Spleen (tissue), 11 donors: ENCODE data around the gene RPL3. TPM values are rescaled to one million over a fixed set of nuclear protein-coding genes. Genes with fewer than 3 reads are reported as not detected.
A peak's percentile ranks its signal among the peaks of the same experiment; 100 is the strongest.

Experiments used
- DNase-seq: peaks from one replicate; pipeline ENCODE4 v3.0.0-alpha.2; 2020
- H3K27ac ChIP-seq, 8 donors: fragments of 200-600 bp; sonication (generic) in 7 of 8; 1 replicate in 4 of 8; 2 replicates in 4 of 8; pipeline versions ENCODE4 v1.5.0 to v1.8.0; 2016 to 2021; ENCODE audit warnings: inconsistent platforms in 4 of 8, mild to moderate bottlenecking in 4 of 8, moderate library complexity in 1 of 8
- H3K27me3 ChIP-seq, 7 donors: fragments of 200-600 bp; sonication (generic) in 6 of 7; replicated peaks in 1 of 7; 1 replicate in 4 of 7; 2 replicates in 3 of 7; pipeline versions ENCODE4 v1.5.0 to v1.8.0; 2016 to 2021; ENCODE audit warnings: inconsistent platforms in 3 of 7, mild to moderate bottlenecking in 1 of 7
- H3K36me3 ChIP-seq, 6 donors: fragments of 200-600 bp; sonication (generic) in 5 of 6; 1 replicate in 4 of 6; 2 replicates in 2 of 6; pipeline versions ENCODE4 v1.5.0 to v1.8.0; 2016 to 2021; ENCODE audit warnings: inconsistent platforms in 2 of 6
- H3K4me1 ChIP-seq, 6 donors: fragments of 200-600 bp; sonication (generic) in 5 of 6; 1 replicate in 3 of 6; 2 replicates in 3 of 6; pipeline versions ENCODE4 v1.5.0 to v1.8.0; 2016 to 2021; ENCODE audit warnings: inconsistent platforms in 3 of 6
- H3K4me3 ChIP-seq, 8 donors: fragments of 200-600 bp; sonication (generic) in 7 of 8; 1 replicate in 4 of 8; 2 replicates in 4 of 8; pipeline versions ENCODE4 v1.5.0 to v1.8.0; 2016 to 2021; ENCODE audit warnings: inconsistent platforms in 4 of 8, mild to moderate bottlenecking in 4 of 8, moderate library complexity in 2 of 8
- H3K9me3 ChIP-seq, 8 donors: fragments of 200-600 bp; sonication (generic) in 7 of 8; 1 replicate in 4 of 8; 2 replicates in 4 of 8; pipeline versions ENCODE4 v1.5.0 to v1.8.0; 2016 to 2021; ENCODE audit warnings: inconsistent platforms in 4 of 8
- POLR2A ChIP-seq, 3 donors: fragments of 450-650 bp; IDR thresholded peaks; one replicate each; pipeline ENCODE4 v1.5.1; 2017; ENCODE audit warnings: antibody characterized with exemption in 3 of 3, mild to moderate bottlenecking in 1 of 3
- POLR2AphosphoS5 ChIP-seq, 3 donors: sonication (generic); formaldehyde crosslinking; IDR thresholded peaks; one replicate each; pipeline ENCODE4 v1.5.1; 2017; ENCODE audit warnings: antibody characterized with exemption in 3 of 3
- WGBS, 5 donors: extraction: QIAGEN DNeasy Blood & Tissue Kit in 3 of 5; methylation state at CpG; one replicate each; pipeline versions ENCODE4 v1.1.5 to v1.1.7; 2013 to 2018; 5-methylcytosine and 5-hydroxymethylcytosine counted together
- intact Hi-C: fragments of 100-400 bp; cut with DNase I; formaldehyde crosslinking; loops from one replicate; pipeline ENCODE4 v1.15.0; 2023; ENCODE audit warnings: low total_unique reads
- polyA plus RNA-seq, 3 donors: library from polyadenylated mRNA; stranded (reverse); fragments of 200-250 nt; gene quantifications; one replicate each; pipeline ENCODE4 v1.2.1, GENCODE V29; 2013
- total RNA-seq, 7 donors: library from RNA; depleted of rRNA in 3 of 7; stranded (reverse); fragments of >200 nt in 3 of 7; fragmentation: NEBNext Ultra II Directional in 4 of 7; extraction: Animal tissue kit (Norgen Biotek cat#: 25700) in 4 of 7; gene quantifications; one replicate each; pipeline versions ENCODE4 v1.1.0 to v1.2.1, GENCODE V29; 2016 to 2021
- TF ChIP-seq, protein P1 (sequence below), 11 experiments: fragments of 200-600 bp in 7 of 11; fragments of 450-650 bp in 4 of 11; sonication (generic) in 4 of 11; IDR thresholded peaks in 8 of 11; conservative IDR thresholded peaks in 3 of 11; 1 replicate in 7 of 11; 2 replicates in 4 of 11; pipeline versions ENCODE4 v1.4.0 to v1.8.0; 2016 to 2021; ENCODE audit warnings: antibody characterized with exemption in 11 of 11, inconsistent platforms in 4 of 11, mild to moderate bottlenecking in 1 of 11
- donor health status: healthy with polysubstance abuse.
- donor health status: DM: no; HTN: no; CAD: no; lungs with moderate emphysema.
- donor health status: DM: no; HTN: no; CAD: no.
- donor health status: Bipolar disorder and iron deficiency.
- donor health status: healthy.
- donor health status: DM: no; HTN: no; CAD: no.
- donor health status: DM: yes; HTN: yes; CAD: no.

The RPL3 gene
- total and polyA plus RNA-seq, 10 donors, result 1,607 to 6,240 (median 1,995) TPM

DNA sequence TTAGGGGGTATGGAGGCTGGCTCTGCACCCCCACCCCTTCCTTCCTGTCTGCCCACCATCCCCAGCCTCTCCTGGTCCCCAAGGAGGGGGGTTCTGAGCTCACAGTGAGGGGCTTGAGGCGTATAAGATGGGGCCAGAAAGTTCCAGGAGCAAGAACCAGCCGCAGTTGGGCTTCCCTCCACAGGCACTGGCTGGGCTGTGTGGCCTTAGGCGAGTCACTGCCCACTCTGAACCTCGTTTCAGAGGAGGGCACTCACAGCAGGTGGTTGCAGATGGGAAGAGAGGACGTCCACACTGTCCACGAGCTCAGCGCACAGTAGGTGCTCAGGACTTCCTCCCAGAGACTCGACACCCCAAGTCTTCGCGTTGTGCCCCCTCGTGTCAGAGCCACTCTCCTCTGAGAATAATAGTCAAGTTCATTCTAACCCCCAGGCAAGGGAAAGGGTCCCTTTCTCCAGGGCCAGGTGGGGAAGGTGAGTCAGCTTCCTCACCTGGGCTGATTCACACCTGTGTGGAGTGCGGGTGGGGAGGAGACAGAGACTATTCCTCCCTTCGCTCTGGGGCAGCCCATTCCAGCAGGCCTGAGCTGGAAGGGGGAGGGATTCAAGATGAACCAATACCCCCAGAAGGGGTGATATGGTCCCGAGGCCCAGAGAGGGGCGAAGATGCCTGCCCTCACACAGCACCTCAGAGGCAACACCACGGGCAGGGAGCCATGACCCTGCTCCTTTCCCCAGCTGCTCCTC, 29.3 kb downstream of the RPL3 start:
- no peak overlapping the region for H3K4me3 ChIP-seq
- 88 to 95% (median 90%) methylated on average over 7 to 16 of the region's 16 CpGs for WGBS, 5 donors
- DNase-seq, result peak; percentile 61
- no peaks in the 10 kb centered on the region for H3K36me3 ChIP-seq
- intact Hi-C loops, result no loop called here
- TF ChIP-seq, protein P1, sequence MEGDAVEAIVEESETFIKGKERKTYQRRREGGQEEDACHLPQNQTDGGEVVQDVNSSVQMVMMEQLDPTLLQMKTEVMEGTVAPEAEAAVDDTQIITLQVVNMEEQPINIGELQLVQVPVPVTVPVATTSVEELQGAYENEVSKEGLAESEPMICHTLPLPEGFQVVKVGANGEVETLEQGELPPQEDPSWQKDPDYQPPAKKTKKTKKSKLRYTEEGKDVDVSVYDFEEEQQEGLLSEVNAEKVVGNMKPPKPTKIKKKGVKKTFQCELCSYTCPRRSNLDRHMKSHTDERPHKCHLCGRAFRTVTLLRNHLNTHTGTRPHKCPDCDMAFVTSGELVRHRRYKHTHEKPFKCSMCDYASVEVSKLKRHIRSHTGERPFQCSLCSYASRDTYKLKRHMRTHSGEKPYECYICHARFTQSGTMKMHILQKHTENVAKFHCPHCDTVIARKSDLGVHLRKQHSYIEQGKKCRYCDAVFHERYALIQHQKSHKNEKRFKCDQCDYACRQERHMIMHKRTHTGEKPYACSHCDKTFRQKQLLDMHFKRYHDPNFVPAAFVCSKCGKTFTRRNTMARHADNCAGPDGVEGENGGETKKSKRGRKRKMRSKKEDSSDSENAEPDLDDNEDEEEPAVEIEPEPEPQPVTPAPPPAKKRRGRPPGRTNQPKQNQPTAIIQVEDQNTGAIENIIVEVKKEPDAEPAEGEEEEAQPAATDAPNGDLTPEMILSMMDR (IDR thresholded peaks at IDR 0.05 in 8 of 11, conservative IDR thresholded peaks at IDR 0.05 in 3 of 11), result no peak
- TF ChIP-seq POLR2AphosphoS5 (IDR thresholded peaks at IDR 0.05), result no peak
- no peak for TF ChIP-seq POLR2A (IDR thresholded peaks at IDR 0.05)
- H3K27me3 ChIP-seq, result no peaks in the 10 kb centered on the region
- peaks cover 0 to 2% (median 2%) of the 10 kb centered on the region in 8 donors for H3K9me3 ChIP-seq
- H3K27ac ChIP-seq, result no peak overlapping the region
- H3K4me1 ChIP-seq, result peaks cover 20 to 58% (median 33%) of the 10 kb centered on the region in 6 donors

GRCh38 chr22:39289533-39289932, 29.9 kb downstream of the RPL3 start:
- 79 to 88% (median 83%) methylated on average over 6 to 14 of the region's 14 CpGs for WGBS, 5 donors
- DNase-seq, result no peak
- H3K4me3 ChIP-seq, result no peak overlapping the region
- no peaks in the 10 kb centered on the region for H3K36me3 ChIP-seq
- no peak overlapping the region for H3K27ac ChIP-seq
- no peaks in the 10 kb centered on the region for H3K27me3 ChIP-seq
- H3K9me3 ChIP-seq, result peaks cover 0 to 8% (median 7%) of the 10 kb centered on the region in 8 donors
- TF ChIP-seq POLR2A (IDR thresholded peaks at IDR 0.05) (no peak), POLR2AphosphoS5 (IDR thresholded peaks at IDR 0.05) (no peak)
- TF ChIP-seq, protein P1 (IDR thresholded peaks at IDR 0.05 in 8 of 11, conservative IDR thresholded peaks at IDR 0.05 in 3 of 11), result no peak
- intact Hi-C loops, result no loop called here
- peaks cover 20 to 58% (median 33%) of the 10 kb centered on the region in 6 donors for H3K4me1 ChIP-seq

DNA sequence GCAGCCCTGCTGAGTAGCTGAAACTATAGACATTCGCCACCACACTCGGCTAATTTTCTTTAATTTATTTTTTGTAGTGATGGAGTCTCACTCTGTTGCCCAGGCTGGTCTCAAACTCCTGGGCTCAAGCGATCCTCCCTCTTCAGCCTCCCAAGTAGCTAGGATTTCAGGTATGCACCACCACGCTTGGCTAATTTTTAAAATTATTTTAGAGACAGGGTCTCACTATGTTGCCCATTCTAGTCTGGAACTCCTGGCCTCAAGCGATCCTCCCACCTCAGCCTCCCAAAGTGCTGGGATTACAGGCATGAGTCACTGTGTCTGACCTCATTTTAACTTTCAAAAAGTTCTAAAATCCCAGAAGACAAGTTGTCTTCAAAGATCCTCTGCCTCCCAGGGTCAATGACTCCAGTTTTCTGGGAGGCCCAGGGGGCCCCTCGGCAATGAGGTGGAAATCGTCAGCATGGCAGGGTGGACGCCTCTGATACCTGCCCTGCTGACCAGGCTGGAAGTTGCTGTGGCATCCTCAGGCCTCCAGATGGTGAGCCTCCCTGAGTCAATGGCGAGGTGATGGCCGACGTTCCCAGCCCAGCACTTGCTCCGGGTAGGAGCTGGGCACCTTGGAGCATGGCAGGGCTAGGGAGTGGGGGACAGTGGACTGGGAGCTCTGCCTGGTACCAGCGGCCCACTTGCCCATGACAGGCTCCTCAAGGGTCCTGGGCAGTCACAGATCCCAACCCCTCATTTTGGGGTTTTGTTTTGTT, 31.1 kb downstream of the RPL3 start:
- TF ChIP-seq POLR2AphosphoS5 (IDR thresholded peaks at IDR 0.05), result no peak
- TF ChIP-seq, protein P1 (IDR thresholded peaks at IDR 0.05 in 8 of 11, conservative IDR thresholded peaks at IDR 0.05 in 3 of 11), result no peak
- no peak for TF ChIP-seq POLR2A (IDR thresholded peaks at IDR 0.05)
- peaks cover 0 to 9% (median 7%) of the 10 kb centered on the region in 8 donors for H3K9me3 ChIP-seq
- no peaks in the 10 kb centered on the region for H3K36me3 ChIP-seq
- intact Hi-C loops, result no loop called here
- H3K27me3 ChIP-seq, result no peaks in the 10 kb centered on the region
- H3K4me1 ChIP-seq, result peaks cover 26 to 69% (median 44%) of the 10 kb centered on the region in 6 donors
- DNase-seq, result no peak
- 91 to 96% (median 96%) methylated on average over 10 to 13 of the region's 13 CpGs for WGBS, 5 donors
- peak overlapping the region in 2 of 8 donors; percentile 73 to 76 for H3K27ac ChIP-seq
- no peak overlapping the region for H3K4me3 ChIP-seq
